ENCODE measurements around the gene C12orf75.

C12orf75 gene

DNA sequence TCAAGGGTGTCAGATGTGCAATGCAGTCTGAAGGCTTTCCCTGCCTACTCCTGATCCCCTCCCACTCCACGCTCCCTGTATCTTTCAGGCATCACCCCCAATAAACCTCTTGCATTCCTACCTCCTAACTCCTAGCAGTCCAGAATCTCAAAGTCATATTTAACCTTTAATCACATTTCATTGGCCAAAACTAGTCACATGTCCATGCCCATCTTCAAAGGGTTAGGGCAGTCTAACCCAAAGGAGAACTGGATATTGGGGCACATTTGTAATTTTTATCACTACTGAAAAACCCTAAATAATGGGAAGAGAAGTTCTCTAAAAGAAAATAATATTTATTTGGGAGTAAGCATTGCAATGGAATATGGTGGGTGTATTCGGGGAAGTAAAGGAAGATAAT lies 5.4 kb upstream of the C12orf75 start:
- no peak for TF ChIP-seq ZNF157 (tag by site-specific recombination; IDR thresholded peaks at IDR 0.05)
- TF ChIP-seq ZNF19 (tag by site-specific recombination; IDR thresholded peaks at IDR 0.05; ENCODE audit: low read depth): no peak
- TF ChIP-seq HOXA7 (CRISPR knock-in tag; IDR thresholded peaks at IDR 0.05; ENCODE audit: borderline replicate concordance): no peak
- TF ChIP-seq RBAK (tag by site-specific recombination; IDR thresholded peaks at IDR 0.05): no peak
- TF ChIP-seq OSR2 (tag by site-specific recombination; IDR thresholded peaks at IDR 0.05): no peak
- TF ChIP-seq ZNF302 (tag by site-specific recombination; IDR thresholded peaks at IDR 0.05; ENCODE audit: low read depth): no peak
- no peak for TF ChIP-seq ZNF692 (tag by site-specific recombination; IDR thresholded peaks at IDR 0.05)
- TF ChIP-seq ZNF266 (tag by site-specific recombination; IDR thresholded peaks at IDR 0.05; ENCODE audit: low read depth): no peak
- no peak for TF ChIP-seq PATZ1 (tag by site-specific recombination; IDR thresholded peaks at IDR 0.05)
- TF ChIP-seq ZNF555 (tag by site-specific recombination; conservative IDR thresholded peaks at IDR 0.05): no peak
- TF ChIP-seq GLI2 (tag by site-specific recombination; IDR thresholded peaks at IDR 0.05; ENCODE audit: borderline replicate concordance, low read depth): no peak
- TF ChIP-seq ZSCAN5A (tag by site-specific recombination; IDR thresholded peaks at IDR 0.05): no peak
- no peak for TF ChIP-seq ZNF37A (tag by site-specific recombination; IDR thresholded peaks at IDR 0.05)
- TF ChIP-seq ZNF510 (tag by site-specific recombination; IDR thresholded peaks at IDR 0.05; ENCODE audit: insufficient replicate concordance): no peak
- Histone ChIP-seq H3K4me1 (ENCODE audit: control insufficient read depth, insufficient read depth, low read length) (no peaks in the 10 kb centered on the region), H3K27ac (ENCODE audit: extremely low read depth, low read depth, low read length) (no peak overlapping the region), H3K4me3 (ENCODE audit: low read depth, low read length) (no peak overlapping the region), H3K9me3 (ENCODE audit: control insufficient read depth, insufficient read depth, low read depth, low read length) (no peaks in the 10 kb centered on the region), H3K36me3 (ENCODE audit: control insufficient read depth in 2 of 2, insufficient read depth in 1 of 2, low read length in 2 of 2) (no peaks in the 10 kb centered on the region)
- ChIA-PET POLR2A (no interaction called here), CTCF (no interaction called here)

- TF ChIP-seq, protein P1, sequence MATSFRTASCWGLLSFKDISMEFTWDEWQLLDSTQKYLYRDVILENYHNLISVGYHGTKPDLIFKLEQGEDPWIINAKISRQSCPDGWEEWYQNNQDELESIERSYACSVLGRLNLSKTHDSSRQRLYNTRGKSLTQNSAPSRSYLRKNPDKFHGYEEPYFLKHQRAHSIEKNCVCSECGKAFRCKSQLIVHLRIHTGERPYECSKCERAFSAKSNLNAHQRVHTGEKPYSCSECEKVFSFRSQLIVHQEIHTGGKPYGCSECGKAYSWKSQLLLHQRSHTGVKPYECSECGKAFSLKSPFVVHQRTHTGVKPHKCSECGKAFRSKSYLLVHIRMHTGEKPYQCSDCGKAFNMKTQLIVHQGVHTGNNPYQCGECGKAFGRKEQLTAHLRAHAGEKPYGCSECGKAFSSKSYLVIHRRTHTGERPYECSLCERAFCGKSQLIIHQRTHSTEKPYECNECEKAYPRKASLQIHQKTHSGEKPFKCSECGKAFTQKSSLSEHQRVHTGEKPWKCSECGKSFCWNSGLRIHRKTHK (tag by site-specific recombination; IDR thresholded peaks at IDR 0.05): no peak
- no peak for TF ChIP-seq TRIM28 (IDR thresholded peaks at IDR 0.05; ENCODE audit: borderline replicate concordance, low read length)
- no peak for TF ChIP-seq SCRT2 (tag by site-specific recombination; IDR thresholded peaks at IDR 0.05)
- TF ChIP-seq ZNF544 (tag by site-specific recombination; IDR thresholded peaks at IDR 0.05): no peak
- no peak for TF ChIP-seq ZNF555 (tag by site-specific recombination; conservative IDR thresholded peaks at IDR 0.05)
- TF ChIP-seq, protein P2, sequence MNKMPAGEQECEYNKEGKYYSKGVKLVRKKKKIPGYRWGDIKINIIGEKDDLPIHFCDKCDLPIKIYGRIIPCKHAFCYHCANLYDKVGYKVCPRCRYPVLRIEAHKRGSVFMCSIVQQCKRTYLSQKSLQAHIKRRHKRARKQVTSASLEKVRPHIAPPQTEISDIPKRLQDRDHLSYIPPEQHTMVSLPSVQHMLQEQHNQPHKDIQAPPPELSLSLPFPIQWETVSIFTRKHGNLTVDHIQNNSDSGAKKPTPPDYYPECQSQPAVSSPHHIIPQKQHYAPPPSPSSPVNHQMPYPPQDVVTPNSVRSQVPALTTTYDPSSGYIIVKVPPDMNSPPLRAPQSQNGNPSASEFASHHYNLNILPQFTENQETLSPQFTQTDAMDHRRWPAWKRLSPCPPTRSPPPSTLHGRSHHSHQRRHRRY (tag by site-specific recombination; IDR thresholded peaks at IDR 0.05): no peak
- no peak for TF ChIP-seq GLIS2 (tag by site-specific recombination; IDR thresholded peaks at IDR 0.05)
- TF ChIP-seq ZNF596 (tag by site-specific recombination; IDR thresholded peaks at IDR 0.05): no peak
- TF ChIP-seq ZNF366 (tag by site-specific recombination; conservative IDR thresholded peaks at IDR 0.05): no peak
- no peak for TF ChIP-seq ZNF785 (tag by site-specific recombination; IDR thresholded peaks at IDR 0.05)
- no peak for TF ChIP-seq ZNF324 (tag by site-specific recombination; IDR thresholded peaks at IDR 0.05)
- TF ChIP-seq GLI2 (tag by site-specific recombination; IDR thresholded peaks at IDR 0.05; ENCODE audit: borderline replicate concordance, low read depth): no peak
- TF ChIP-seq SALL2 (tag by site-specific recombination; IDR thresholded peaks at IDR 0.05; ENCODE audit: borderline replicate concordance): no peak
- TF ChIP-seq ZBTB44 (tag by site-specific recombination; IDR thresholded peaks at IDR 0.05): no peak
- Histone ChIP-seq H3K27ac (ENCODE audit: extremely low read depth, low read depth, low read length) (no peak overlapping the region), H3K4me1 (ENCODE audit: control insufficient read depth, insufficient read depth, low read length) (peaks cover 23% of the 10 kb centered on the region), H3K4me3 (ENCODE audit: low read depth, low read length) (peak overlapping the region; percentile 77), H3K9me3 (ENCODE audit: control insufficient read depth, insufficient read depth, low read depth, low read length) (no peaks in the 10 kb centered on the region), H3K36me3 (ENCODE audit: control insufficient read depth in 2 of 2, insufficient read depth in 1 of 2, low read length in 2 of 2) (no peaks in the 10 kb centered on the region)
- CTCF ChIA-PET: interaction anchor here (0.9 to 1.1 kb wide), 2 partner anchors 15 to 27 kb away, joined by 3 read pairs; no protein-coding TSS in a partner anchor
- POLR2A ChIA-PET: interaction anchor here (0.5 kb wide), 1 partner anchor 1366 kb away, joined by 13 read pairs; no protein-coding TSS in a partner anchor
Measured at GRCh38 chr12:105329926-105330282, 587 bp upstream of the C12orf75 start.
